Measurements from ENCODE around the gene MARK3.

Gene MARK3

GRCh38 chr14:103543140-103543539, 157.9 kb downstream of the MARK3 start:
- no peak for TF ChIP-seq CTCF (IDR thresholded peaks at IDR 0.05; ENCODE audit: insufficient read depth, low read length)
- Histone ChIP-seq H3K27ac (replicated peaks) (no peak overlapping the region), H3K27me3 (ENCODE audit: insufficient read depth, poor library complexity, severe bottlenecking) (peaks cover 19% of the 10 kb centered on the region), H3K4me3 (replicated peaks; ENCODE audit: insufficient read depth, low read length) (no peak overlapping the region)
- DNase-seq (ENCODE audit: low read depth in 1 of 2, low spot score in 1 of 2): no peak

GRCh38 chr14:103543721-103544387, 158.6 kb downstream of the MARK3 start:
- no peak for DNase-seq (ENCODE audit: low read depth in 1 of 2, low spot score in 1 of 2)
- H3K27ac ChIP-seq (replicated peaks): no peak overlapping the region
- no peak overlapping the region for H3K4me3 ChIP-seq (replicated peaks; ENCODE audit: insufficient read depth, low read length)
- TF ChIP-seq REST (IDR thresholded peaks at IDR 0.05; ENCODE audit: insufficient replicate concordance, low read depth): no peak
- TF ChIP-seq POLR2AphosphoS5 (IDR thresholded peaks at IDR 0.05; ENCODE audit: low read depth): no peak
- no peak for TF ChIP-seq SPI1 (IDR thresholded peaks at IDR 0.05; ENCODE audit: borderline replicate concordance, low read depth)
- no peak for TF ChIP-seq CTCF (IDR thresholded peaks at IDR 0.05; ENCODE audit: insufficient read depth, low read length)
- no peak for TF ChIP-seq GABPA (IDR thresholded peaks at IDR 0.05; ENCODE audit: low read depth)
- peaks cover 15% of the 10 kb centered on the region for H3K27me3 ChIP-seq (ENCODE audit: insufficient read depth, poor library complexity, severe bottlenecking)

- no peak for DNase-seq (ENCODE audit: low read depth in 1 of 2, low spot score in 1 of 2)
- no peak for TF ChIP-seq SPI1 (IDR thresholded peaks at IDR 0.05; ENCODE audit: borderline replicate concordance, low read depth)
- TF ChIP-seq GABPA (IDR thresholded peaks at IDR 0.05; ENCODE audit: low read depth): no peak
- no peak for TF ChIP-seq POLR2AphosphoS5 (IDR thresholded peaks at IDR 0.05; ENCODE audit: low read depth)
- TF ChIP-seq CTCF (IDR thresholded peaks at IDR 0.05; ENCODE audit: insufficient read depth, low read length): no peak
- TF ChIP-seq REST (IDR thresholded peaks at IDR 0.05; ENCODE audit: insufficient replicate concordance, low read depth): no peak
- peaks cover 7% of the 10 kb centered on the region for H3K27me3 ChIP-seq (ENCODE audit: insufficient read depth, poor library complexity, severe bottlenecking)
- no peak overlapping the region for H3K27ac ChIP-seq (replicated peaks)
- no peak overlapping the region for H3K4me3 ChIP-seq (replicated peaks; ENCODE audit: insufficient read depth, low read length)
These were observed 159.4 kb downstream of the MARK3 start for GRCh38 chr14:103544388-103545218.

All from HL-60 (cell line).